Pancreas (tissue), 10 donors: Measurements from ENCODE around the gene PLEKHM3. TPM values are rescaled to one million over a fixed set of nuclear protein-coding genes. Genes with fewer than 3 reads are reported as not detected.
A peak's percentile ranks its signal among the peaks of the same experiment; 100 is the strongest.

Source experiments
- ATAC-seq, 4 donors: fragments of 200-7000 bp; cut with Tn5 transposase; one replicate each; pipeline versions ENCODE4 v1.8.0 to v1.9.1; 2020; ENCODE audit warnings: mild to moderate bottlenecking in 4 of 4, moderate library complexity in 4 of 4
- DNase-seq, 6 donors: peaks; one replicate each; pipeline ENCODE4 v3.0.0-alpha.2; 2020
- FAIRE-seq: peaks from 2 replicates; lab custom pipeline; 2012; peaks lifted over from hg19 to GRCh38; lab: Jason Lieb, UNC
- H3K27ac ChIP-seq, 4 donors: fragments of 200-600 bp; sonication (generic); 1 replicate in 3 of 4; 2 replicates in 1 of 4; pipeline versions ENCODE4 v1.5.0 to v1.8.0; 2020
- H3K27me3 ChIP-seq, 4 donors: fragments of 200-600 bp; one replicate each; pipeline ENCODE4 v1.8.0; 2021
- H3K36me3 ChIP-seq, 3 donors: fragments of 200-600 bp; sonication (generic) in 1 of 3; one replicate each; pipeline versions ENCODE4 v1.5.0 to v1.8.0; 2020 to 2021
- H3K4me1 ChIP-seq, 3 donors: fragments of 200-600 bp; one replicate each; pipeline ENCODE4 v1.8.0; 2021
- H3K4me3 ChIP-seq, 4 donors: fragments of 200-600 bp; sonication (generic) in 2 of 4; one replicate each; pipeline versions ENCODE4 v1.5.0 to v1.8.0; 2020 to 2021
- H3K9me3 ChIP-seq, 4 donors: fragments of 200-600 bp; one replicate each; pipeline ENCODE4 v1.8.0; 2021
- CTCF ChIP-seq, 4 donors: fragments of 200-600 bp; sonication (generic) in 3 of 4; IDR thresholded peaks; one replicate each; pipeline versions ENCODE4 v1.5.0 to v1.8.0; 2021; ENCODE audit warnings: antibody characterized with exemption in 4 of 4
- WGBS, 2 donors: extraction: QIAGEN DNeasy Blood & Tissue Kit; methylation state at CpG; one replicate each; pipeline ENCODE4 v1.1.7; 2013; 5-methylcytosine and 5-hydroxymethylcytosine counted together
- intact Hi-C, 3 donors: fragments of 100-400 bp; cut with DNase I; formaldehyde crosslinking; loops; one replicate each; pipeline versions ENCODE4 v1.11.1 to v1.14.2; 2022
- polyA plus RNA-seq, 2 donors: library from polyadenylated mRNA; stranded (reverse); fragments of 200-250 nt; gene quantifications; one replicate each; pipeline ENCODE4 v1.2.3, GENCODE V29; 2013
- total RNA-seq, 6 donors: library from RNA; stranded (reverse); fragmentation: NEBNext Ultra II Directional in 4 of 6; extraction: Animal tissue kit (Norgen Biotek cat#: 25700) in 4 of 6; gene quantifications; one replicate each; pipeline versions ENCODE4 v1.2.1 to v1.2.4, GENCODE V29; 2021 to 2023
- donor health status: healthy with polysubstance abuse.
- donor health status: DM: no; HTN: no; CAD: no; lungs with moderate emphysema.
- donor health status: DM: no; HTN: no; CAD: no.
- donor health status: control.
- donor health status: control.
- donor health status: Bipolar disorder and iron deficiency.
- donor health status: DM: yes; HTN: yes; CAD: no.
- donor health status: DM: no; HTN: no; CAD: no.
- donor health status: DM: no; HTN: no; CAD: no.
- donor health status: DM: yes; HTN: yes; CAD: no.

The PLEKHM3 gene
- total and polyA plus RNA-seq, 8 donors = 3.0 to 10.2 (median 5.4) TPM

GRCh38 chr2:207847807-207848544, 177.4 kb downstream of the PLEKHM3 start:
- ATAC-seq = peak; percentile 85 to 91 (median 90)
- DNase-seq = peak in 4 of 6 donors; percentile 68 to 84 (median 70)
- Histone ChIP-seq H3K36me3 (no peaks in the 10 kb centered on the region), H3K27ac (peak overlapping the region; percentile 47 to 81 (median 64)), H3K27me3 (no peaks in the 10 kb centered on the region), H3K4me1 (peaks cover 39 to 43% (median 40%) of the 10 kb centered on the region in 3 donors), H3K4me3 (no peak overlapping the region), H3K9me3 (no peaks in the 10 kb centered on the region)
- no peak for FAIRE-seq
- intact Hi-C loops = no loop called here
- 9 to 12% methylated on average over 4 of the region's 4 CpGs for WGBS, 2 donors
- no peak for TF ChIP-seq CTCF (IDR thresholded peaks at IDR 0.05)

GRCh38 chr2:207847098-207847806, 178.1 kb downstream of the PLEKHM3 start:
- H3K4me3 ChIP-seq = no peak overlapping the region
- no peaks in the 10 kb centered on the region for H3K9me3 ChIP-seq
- no peaks in the 10 kb centered on the region for H3K36me3 ChIP-seq
- intact Hi-C loops = no loop called here
- no peak for FAIRE-seq
- no peak for TF ChIP-seq CTCF (IDR thresholded peaks at IDR 0.05)
- H3K4me1 ChIP-seq = peaks cover 39 to 43% (median 40%) of the 10 kb centered on the region in 3 donors
- H3K27ac ChIP-seq = peak overlapping the region; percentile 47 to 81 (median 64)
- 32 to 43% methylated on average over 3 of the region's 3 CpGs for WGBS, 2 donors
- H3K27me3 ChIP-seq = no peaks in the 10 kb centered on the region
- ATAC-seq = peak; percentile 2 to 28 (median 16)
- no peak for DNase-seq

GRCh38 chr2:207845202-207845864, 180.0 kb downstream of the PLEKHM3 start:
- Histone ChIP-seq H3K4me3 (no peak overlapping the region), H3K27me3 (no peaks in the 10 kb centered on the region), H3K4me1 (peaks cover 39 to 43% (median 40%) of the 10 kb centered on the region in 3 donors), H3K9me3 (no peaks in the 10 kb centered on the region), H3K36me3 (no peaks in the 10 kb centered on the region), H3K27ac (peak overlapping the region; percentile 10 to 81 (median 56))
- intact Hi-C loops = no loop called here
- no peak for DNase-seq
- WGBS, 2 donors = 5 to 15% methylated on average over 3 of the region's 3 CpGs
- TF ChIP-seq CTCF (IDR thresholded peaks at IDR 0.05) = no peak
- peak; percentile 73 for FAIRE-seq
- ATAC-seq = peak; percentile 57 to 77 (median 70)

GRCh38 chr2:207844648-207845047, 180.7 kb downstream of the PLEKHM3 start:
- H3K36me3 ChIP-seq = no peaks in the 10 kb centered on the region
- DNase-seq (no peak), ATAC-seq (no peak), FAIRE-seq (no peak)
- no peak for TF ChIP-seq CTCF (IDR thresholded peaks at IDR 0.05)
- peaks cover 39 to 43% (median 40%) of the 10 kb centered on the region in 3 donors for H3K4me1 ChIP-seq
- H3K4me3 ChIP-seq = no peak overlapping the region
- H3K27me3 ChIP-seq = no peaks in the 10 kb centered on the region
- intact Hi-C loops = no loop called here
- 48 to 63% methylated on average over 2 of the region's 2 CpGs for whole genome bisulfite sequencing, 2 donors
- peak overlapping the region; percentile 10 to 81 (median 56) for H3K27ac ChIP-seq
- H3K9me3 ChIP-seq = no peaks in the 10 kb centered on the region
